HEK293T (cell line): ENCODE results near the gene PI16.
"Not testable (repeated sequence)": the region's sequence is repeated elsewhere in the genome, so short reads cannot be mapped to it uniquely, and the experiment has no call there.

Experiments used
- CTCF ChIA-PET: fragments of 350-600 bp; formaldehyde crosslinking; extraction: SDS; loops from one replicate; lab custom pipeline; 2021; ENCODE audit warnings: antibody characterized with exemption, inconsistent platforms; lab: Yijun Ruan, JAX
- POLR2A ChIA-PET: fragments of 350-600 bp; formaldehyde crosslinking; extraction: SDS; loops from one replicate; lab custom pipeline; 2020; ENCODE audit warnings: antibody characterized with exemption, inconsistent platforms; lab: Yijun Ruan, JAX
- DNase-seq: peaks from one replicate; pipeline ENCODE4 v3.0.0; 2012; ENCODE audit warnings: mixed read lengths; ENCODE audit errors: extremely low spot score
- ARNT ChIP-seq: fragments of 450-650 bp; IDR thresholded peaks from 2 replicates; pipeline ENCODE4 v1.6.1; 2017; ENCODE audit warnings: mild to moderate bottlenecking
- BHLHE40 ChIP-seq: fragments of 450-650 bp; IDR thresholded peaks from 2 replicates; pipeline ENCODE4 v1.6.1; 2016; ENCODE audit warnings: mild to moderate bottlenecking, moderate library complexity, borderline replicate concordance
- CTBP1 ChIP-seq: fragments of 450-650 bp; IDR thresholded peaks from 2 replicates; pipeline ENCODE4 v1.6.1; 2016; ENCODE audit warnings: borderline replicate concordance
- ELF4 ChIP-seq: fragments of 450-650 bp; IDR thresholded peaks from 2 replicates; pipeline ENCODE4 v1.6.1; 2017; ENCODE audit warnings: antibody characterized with exemption
- FOXA1 ChIP-seq: fragments of 450-650 bp; IDR thresholded peaks from 2 replicates; pipeline ENCODE4 v1.6.1; 2016; ENCODE audit warnings: mild to moderate bottlenecking
- FOXK2 ChIP-seq: fragments of 450-650 bp; IDR thresholded peaks from 2 replicates; pipeline ENCODE4 v1.6.1; 2016; ENCODE audit warnings: mild to moderate bottlenecking
- FOXM1 ChIP-seq: fragments of 450-650 bp; IDR thresholded peaks from 2 replicates; pipeline ENCODE4 v1.6.1; 2017; ENCODE audit warnings: mild to moderate bottlenecking, borderline replicate concordance
- HDGF ChIP-seq: fragments of 450-650 bp; IDR thresholded peaks from 2 replicates; pipeline ENCODE4 v1.6.1; 2017; ENCODE audit warnings: antibody characterized with exemption, borderline replicate concordance
- L3MBTL2 ChIP-seq: fragments of 450-650 bp; conservative IDR thresholded peaks from 2 replicates; pipeline ENCODE4 v1.6.1; 2016; ENCODE audit warnings: mild to moderate bottlenecking
- LEF1 ChIP-seq: fragments of 450-650 bp; IDR thresholded peaks from 2 replicates; pipeline ENCODE4 v1.6.1; 2017; ENCODE audit warnings: mild to moderate bottlenecking, borderline replicate concordance
- NFRKB ChIP-seq: fragments of 450-650 bp; IDR thresholded peaks from 2 replicates; pipeline ENCODE4 v1.6.1; 2016; ENCODE audit warnings: mild to moderate bottlenecking, moderate library complexity
- PKNOX1 ChIP-seq: fragments of 450-650 bp; IDR thresholded peaks from 2 replicates; pipeline ENCODE4 v1.6.1; 2016
- SP1 ChIP-seq: fragments of 450-650 bp; IDR thresholded peaks from 2 replicates; pipeline ENCODE4 v1.6.1; 2017
- SUZ12 ChIP-seq: fragments of 450-650 bp; IDR thresholded peaks from 2 replicates; pipeline ENCODE4 v1.6.1; 2016; ENCODE audit warnings: mild to moderate bottlenecking
- TARDBP ChIP-seq: fragments of 450-650 bp; IDR thresholded peaks from 2 replicates; pipeline ENCODE4 v1.6.1; 2016
- ZNF384 ChIP-seq: fragments of 450-650 bp; IDR thresholded peaks from 2 replicates; pipeline ENCODE4 v1.6.1; 2016

Gene PI16

GRCh38 chr6:36940027-36940426 lies 14.5 kb upstream of the PI16 start:
- no peak for DNase-seq
- ChIA-PET POLR2A (no interaction called here), CTCF (no interaction called here)
- TF ChIP-seq ELF4 = no peak
- TF ChIP-seq FOXM1 = no peak
- TF ChIP-seq FOXK2 = no peak
- TF ChIP-seq SUZ12 = no peak

GRCh38 chr6:36941561-36941960 lies 13.0 kb upstream of the PI16 start:
- CTCF ChIA-PET, DNase-seq, POLR2A ChIA-PET: not testable (repeated sequence)

GRCh38 chr6:36942329-36942728 lies 12.2 kb upstream of the PI16 start:
- POLR2A ChIA-PET, DNase-seq: not testable (repeated sequence)

GRCh38 chr6:36944650-36945049 lies 9.9 kb upstream of the PI16 start:
- ChIA-PET POLR2A (no interaction called here), CTCF (no interaction called here)
- DNase-seq = no peak
- TF ChIP-seq FOXM1 (no peak), TARDBP (no peak), SP1 (no peak), FOXK2 (no peak), BHLHE40 (no peak), SUZ12 (no peak), FOXA1 (no peak), ELF4 (no peak), ZNF384 (no peak), HDGF (no peak), ARNT (no peak)

More at GRCh38 chr6:36942329-36942728, 12.2 kb upstream of the PI16 start:
- CTCF ChIA-PET = not testable (repeated sequence)

- DNase-seq = no peak
- ChIA-PET POLR2A (no interaction called here), CTCF (no interaction called here)
- TF ChIP-seq FOXA1 (no peak), ELF4 (no peak), FOXK2 (no peak), ARNT (no peak), FOXM1 (no peak), CTBP1 (no peak), ZNF384 (no peak), PKNOX1 (no peak), BHLHE40 (no peak), SUZ12 (no peak)
Measured at GRCh38 chr6:36945301-36945700, 9.2 kb upstream of the PI16 start.

GRCh38 chr6:36946526-36946925 lies 8.0 kb upstream of the PI16 start:
- CTCF ChIA-PET = no interaction called here

GRCh38 chr6:36947570-36948351 lies 6.8 kb upstream of the PI16 start:
- TF ChIP-seq SP1 (no peak), ELF4 (no peak), BHLHE40 (no peak), CTBP1 (no peak), ZNF384 (no peak), FOXM1 (no peak), FOXK2 (no peak), L3MBTL2 (no peak), LEF1 (no peak), ARNT (no peak), TARDBP (no peak), HDGF (no peak), FOXA1 (no peak), NFRKB (no peak), PKNOX1 (no peak), SUZ12 (no peak)
- no peak for DNase-seq
- ChIA-PET CTCF (no interaction called here), POLR2A (interaction anchor here (0.6 kb wide), 1 partner anchor 38 kb away, joined by 3 read pairs; no protein-coding TSS in a partner anchor)

More at GRCh38 chr6:36946526-36946925, 8.0 kb upstream of the PI16 start:
- DNase-seq = no peak
- TF ChIP-seq L3MBTL2 = no peak
- TF ChIP-seq CTBP1 = no peak
- TF ChIP-seq ARNT = no peak
- TF ChIP-seq ELF4 = no peak
- TF ChIP-seq SUZ12 = no peak
- no peak for TF ChIP-seq FOXK2
- TF ChIP-seq ZNF384 = no peak
- TF ChIP-seq TARDBP = no peak
- no peak for TF ChIP-seq PKNOX1
- POLR2A ChIA-PET = no interaction called here

- POLR2A ChIA-PET, DNase-seq: not testable (repeated sequence)
- CTCF ChIA-PET = interaction anchor here (0.7 kb wide), 1 partner anchor 294 kb away, joined by 4 read pairs; no protein-coding TSS in a partner anchor
Measured at GRCh38 chr6:36949076-36949475, 5.5 kb upstream of the PI16 start.
